ENCODE measurements around the gene ASCL2. TPM values are rescaled to one million over a fixed set of nuclear protein-coding genes. Genes with fewer than 3 reads are reported as not detected.
A peak's percentile ranks its signal among the peaks of the same experiment; 100 is the strongest.
"Not testable (repeated sequence)": the region's sequence is repeated elsewhere in the genome, so short reads cannot be mapped to it uniquely, and the experiment has no call there.

ASCL2 gene
- polyA plus RNA-seq, 5 donors: 0.79 to 1.5 (median 1.3) TPM

- no peak for DNase-seq
Observed at GRCh38 chr11:2298795-2299761, 28.7 kb upstream of the ASCL2 start.

GRCh38 chr11:2298131-2298794 is 27.9 kb upstream of the ASCL2 start:
- DNase-seq: no peak

- DNase-seq: no peak
Observed at GRCh38 chr11:2297623-2298030, 27.2 kb upstream of the ASCL2 start.

GRCh38 chr11:2296913-2297622 is 26.7 kb upstream of the ASCL2 start:
- DNase-seq: no peak

GRCh38 chr11:2295971-2296912 is 25.9 kb upstream of the ASCL2 start:
- DNase-seq: no peak

- no peak for DNase-seq
Observed at GRCh38 chr11:2294926-2295290, 24.5 kb upstream of the ASCL2 start.

GRCh38 chr11:2293984-2294925 is 23.9 kb upstream of the ASCL2 start:
- no peak for DNase-seq

GRCh38 chr11:2293531-2293971 is 23.2 kb upstream of the ASCL2 start:
- DNase-seq: no peak

- DNase-seq: no peak
Observed at GRCh38 chr11:2290351-2290841, 20.0 kb upstream of the ASCL2 start.

- DNase-seq: no peak
Observed at GRCh38 chr11:2289859-2290258, 19.5 kb upstream of the ASCL2 start.

- no peak for DNase-seq
Observed at GRCh38 chr11:2289350-2289749, 19.0 kb upstream of the ASCL2 start.

- peak in 1 of 2 donors; percentile 67 for DNase-seq
Observed at GRCh38 chr11:2287091-2287490, 16.7 kb upstream of the ASCL2 start.

GRCh38 chr11:2286350-2286749 is 16.0 kb upstream of the ASCL2 start:
- not testable (repeated sequence) for DNase-seq

- no peak for DNase-seq
Observed at GRCh38 chr11:2280208-2280607, 9.8 kb upstream of the ASCL2 start.

- DNase-seq: no peak
Observed at GRCh38 chr11:2277933-2278523, 7.6 kb upstream of the ASCL2 start.

GRCh38 chr11:2277008-2277346 is 6.6 kb upstream of the ASCL2 start:
- no peak for DNase-seq

- no peak for DNase-seq
Observed at GRCh38 chr11:2276280-2277007, 6.1 kb upstream of the ASCL2 start.

- DNase-seq: no peak
Observed at GRCh38 chr11:2275334-2276279, 5.2 kb upstream of the ASCL2 start.
